Tibial nerve (tissue), 4 donors: ENCODE data around the gene KIF13A. TPM values are rescaled to one million over a fixed set of nuclear protein-coding genes. Genes with fewer than 3 reads are reported as not detected.
"Not testable (repeated sequence)": the region's sequence is repeated elsewhere in the genome, so short reads cannot be mapped to it uniquely, and the experiment has no call there.

Experiments used
- DNase-seq, 2 donors: peaks; one replicate each; pipeline ENCODE4 v3.0.0-alpha.2; 2019; ENCODE audit warnings: low spot score in 2 of 2
- H3K27ac ChIP-seq, 4 donors: fragments of 200-600 bp; sonication (generic) in 3 of 4; one replicate each; pipeline ENCODE4 v1.5.1; 2017 to 2019; ENCODE audit warnings: mild to moderate bottlenecking in 1 of 4
- H3K27me3 ChIP-seq, 2 donors: fragments of 200-600 bp; sonication (generic) in 1 of 2; one replicate each; pipeline versions ENCODE4 v1.5.1 to v1.6.0; 2017 to 2019
- H3K36me3 ChIP-seq, 3 donors: fragments of 200-600 bp; sonication (generic); one replicate each; pipeline ENCODE4 v1.5.1; 2018 to 2019
- H3K4me1 ChIP-seq, 4 donors: fragments of 200-600 bp; sonication (generic) in 3 of 4; one replicate each; pipeline ENCODE4 v1.5.1; 2017 to 2019
- H3K4me3 ChIP-seq, 4 donors: fragments of 200-600 bp; sonication (generic) in 3 of 4; one replicate each; pipeline ENCODE4 v1.5.1; 2017 to 2019; ENCODE audit warnings: mild to moderate bottlenecking in 1 of 4, moderate library complexity in 1 of 4
- H3K9me3 ChIP-seq, 4 donors: fragments of 200-600 bp; sonication (generic) in 3 of 4; one replicate each; pipeline ENCODE4 v1.5.1; 2017 to 2019
- EP300 ChIP-seq, 2 donors: sonication (generic); formaldehyde crosslinking; IDR thresholded peaks; one replicate each; pipeline ENCODE4 v1.6.1; 2017; ENCODE audit warnings: antibody characterized with exemption in 2 of 2, mild to moderate bottlenecking in 1 of 2
- POLR2A ChIP-seq, 2 donors: fragments of 450-650 bp; IDR thresholded peaks; one replicate each; pipeline ENCODE4 v1.6.1; 2017; ENCODE audit warnings: antibody characterized with exemption in 2 of 2, mild to moderate bottlenecking in 2 of 2, moderate library complexity in 2 of 2
- WGBS, 2 donors: methylation state at CpG; one replicate each; pipeline ENCODE4 v1.1.5; 2018; 5-methylcytosine and 5-hydroxymethylcytosine counted together
- total RNA-seq, 4 donors: library from RNA; depleted of rRNA; stranded (reverse); fragments of >200 nt; gene quantifications; one replicate each; pipeline ENCODE4 v1.1.0, GENCODE V29; 2016
- TF ChIP-seq, protein P1 (sequence below), 5 experiments: fragments of 200-600 bp in 3 of 5; fragments of 450-650 bp in 2 of 5; sonication (generic) in 3 of 5; IDR thresholded peaks; one replicate each; pipeline ENCODE4 v1.5.1; 2016 to 2019; ENCODE audit warnings: antibody characterized with exemption in 5 of 5, mild to moderate bottlenecking in 3 of 5, moderate library complexity in 2 of 5

The KIF13A gene
- total RNA-seq, 4 donors from 2014 or later = 31.8 to 71.9 (median 48.0) TPM

DNA sequence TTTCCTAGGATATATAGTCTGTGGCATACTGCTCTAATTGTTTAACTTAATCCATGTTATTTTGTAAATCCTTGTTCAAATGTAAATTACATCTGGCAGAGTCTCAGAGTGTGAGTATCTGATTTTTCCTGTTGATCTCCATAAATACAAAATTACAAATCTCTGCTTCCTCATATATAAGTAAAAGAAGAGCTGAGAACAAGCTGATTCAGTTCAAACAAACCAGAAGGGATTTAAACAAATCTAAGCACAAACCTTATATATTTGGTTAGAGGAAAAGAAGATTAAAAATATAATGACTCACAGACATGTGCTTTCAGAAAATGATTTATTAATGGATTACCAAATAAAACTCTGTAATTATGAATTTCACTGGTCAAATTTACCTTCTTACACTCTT is 37.3 kb downstream of the KIF13A start:
- TF ChIP-seq, protein P1, sequence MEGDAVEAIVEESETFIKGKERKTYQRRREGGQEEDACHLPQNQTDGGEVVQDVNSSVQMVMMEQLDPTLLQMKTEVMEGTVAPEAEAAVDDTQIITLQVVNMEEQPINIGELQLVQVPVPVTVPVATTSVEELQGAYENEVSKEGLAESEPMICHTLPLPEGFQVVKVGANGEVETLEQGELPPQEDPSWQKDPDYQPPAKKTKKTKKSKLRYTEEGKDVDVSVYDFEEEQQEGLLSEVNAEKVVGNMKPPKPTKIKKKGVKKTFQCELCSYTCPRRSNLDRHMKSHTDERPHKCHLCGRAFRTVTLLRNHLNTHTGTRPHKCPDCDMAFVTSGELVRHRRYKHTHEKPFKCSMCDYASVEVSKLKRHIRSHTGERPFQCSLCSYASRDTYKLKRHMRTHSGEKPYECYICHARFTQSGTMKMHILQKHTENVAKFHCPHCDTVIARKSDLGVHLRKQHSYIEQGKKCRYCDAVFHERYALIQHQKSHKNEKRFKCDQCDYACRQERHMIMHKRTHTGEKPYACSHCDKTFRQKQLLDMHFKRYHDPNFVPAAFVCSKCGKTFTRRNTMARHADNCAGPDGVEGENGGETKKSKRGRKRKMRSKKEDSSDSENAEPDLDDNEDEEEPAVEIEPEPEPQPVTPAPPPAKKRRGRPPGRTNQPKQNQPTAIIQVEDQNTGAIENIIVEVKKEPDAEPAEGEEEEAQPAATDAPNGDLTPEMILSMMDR (IDR thresholded peaks at IDR 0.05) = no peak
- TF ChIP-seq POLR2A (IDR thresholded peaks at IDR 0.05) = no peak
- no peak for TF ChIP-seq EP300 (IDR thresholded peaks at IDR 0.05)
- Histone ChIP-seq H3K27me3 (no peaks in the 10 kb centered on the region), H3K4me1 (peaks cover 0 to 26% (median 7%) of the 10 kb centered on the region in 4 donors), H3K36me3 (peaks cover 0 to 8% (median 0%) of the 10 kb centered on the region in 3 donors), H3K9me3 (no peaks in the 10 kb centered on the region), H3K4me3 (no peak overlapping the region), H3K27ac (no peak overlapping the region)
- DNase-seq = no peak

DNA sequence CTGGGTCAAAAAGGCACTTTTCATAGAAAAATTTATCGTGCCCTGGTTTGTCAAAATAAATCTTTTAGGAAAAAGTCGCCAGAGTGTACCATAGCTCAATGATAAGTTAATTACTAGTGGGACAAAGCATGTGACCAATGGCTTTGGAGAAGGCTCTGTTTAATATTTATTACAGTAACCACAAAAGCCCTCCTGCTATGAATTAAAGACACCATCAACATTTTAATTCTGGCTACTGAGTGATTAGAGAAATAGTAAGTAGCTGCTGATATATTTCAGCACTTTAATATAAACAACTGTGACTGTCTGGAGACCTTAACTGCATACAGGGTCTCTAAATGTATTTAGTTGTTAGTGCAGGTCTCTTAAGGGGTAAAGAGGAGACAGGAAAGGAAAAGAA is 38.3 kb downstream of the KIF13A start:
- Histone ChIP-seq H3K27me3 (no peaks in the 10 kb centered on the region), H3K9me3 (no peaks in the 10 kb centered on the region), H3K27ac (no peak overlapping the region), H3K36me3 (peaks cover 0 to 8% (median 0%) of the 10 kb centered on the region in 3 donors), H3K4me1 (peaks cover 0 to 32% (median 12%) of the 10 kb centered on the region in 4 donors), H3K4me3 (no peak overlapping the region)
- TF ChIP-seq POLR2A (IDR thresholded peaks at IDR 0.05) (no peak), EP300 (IDR thresholded peaks at IDR 0.05) (no peak)
- TF ChIP-seq, protein P1 (IDR thresholded peaks at IDR 0.05) = no peak
- WGBS, 2 donors = 85 to 86% methylated on average over 2 of the region's 2 CpGs
- DNase-seq = no peak

DNA sequence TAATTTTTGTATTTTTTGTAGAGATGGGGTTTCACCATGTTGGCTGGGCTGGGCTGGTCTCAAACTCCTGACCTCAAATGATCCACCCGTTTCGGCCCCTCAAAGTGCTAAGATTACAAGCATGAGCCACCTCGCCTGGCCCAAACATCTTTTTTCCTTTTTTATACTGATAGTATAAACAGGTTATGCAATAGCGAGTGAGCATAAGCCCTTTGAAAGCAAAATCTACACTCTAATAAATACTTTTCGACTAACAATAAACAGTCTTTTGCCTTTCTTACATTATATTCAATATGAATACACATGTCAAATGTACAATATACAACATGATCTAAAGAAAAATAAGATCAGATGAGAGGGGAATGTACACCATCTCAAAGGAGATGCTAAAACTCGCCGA is 38.7 kb downstream of the KIF13A start:
- no peak overlapping the region for H3K4me3 ChIP-seq
- H3K36me3 ChIP-seq = peaks cover 0 to 8% (median 0%) of the 10 kb centered on the region in 3 donors
- H3K27ac ChIP-seq = no peak overlapping the region
- TF ChIP-seq EP300 (IDR thresholded peaks at IDR 0.05) (no peak), POLR2A (IDR thresholded peaks at IDR 0.05) (no peak)
- TF ChIP-seq, protein P1 (IDR thresholded peaks at IDR 0.05) = no peak
- no peaks in the 10 kb centered on the region for H3K9me3 ChIP-seq
- H3K4me1 ChIP-seq = peaks cover 0 to 32% (median 14%) of the 10 kb centered on the region in 4 donors
- DNase-seq = no peak
- no peaks in the 10 kb centered on the region for H3K27me3 ChIP-seq
- WGBS, 2 donors = 78 to 86% methylated on average over 7 of the region's 7 CpGs

DNA sequence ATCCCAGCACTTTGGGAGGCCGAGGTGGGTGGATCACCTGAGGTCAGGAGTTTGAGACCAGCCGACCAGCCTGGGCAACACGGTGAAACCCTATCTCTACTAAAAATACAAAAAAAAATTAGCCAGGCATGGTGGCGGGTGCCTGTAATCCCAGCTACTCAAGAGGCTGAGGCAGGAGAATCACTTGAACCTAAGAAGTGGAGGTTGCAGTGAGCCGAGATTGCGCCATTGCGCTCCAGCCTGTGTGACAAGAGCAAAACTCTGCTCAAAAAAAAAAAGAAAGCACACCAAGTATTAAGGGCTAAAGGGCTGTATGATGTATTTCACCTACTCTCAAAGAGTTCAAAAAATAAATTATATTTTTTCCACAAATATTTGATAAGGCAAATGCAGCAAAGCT is 39.9 kb downstream of the KIF13A start:
- H3K27ac ChIP-seq = not testable (repeated sequence)

DNA sequence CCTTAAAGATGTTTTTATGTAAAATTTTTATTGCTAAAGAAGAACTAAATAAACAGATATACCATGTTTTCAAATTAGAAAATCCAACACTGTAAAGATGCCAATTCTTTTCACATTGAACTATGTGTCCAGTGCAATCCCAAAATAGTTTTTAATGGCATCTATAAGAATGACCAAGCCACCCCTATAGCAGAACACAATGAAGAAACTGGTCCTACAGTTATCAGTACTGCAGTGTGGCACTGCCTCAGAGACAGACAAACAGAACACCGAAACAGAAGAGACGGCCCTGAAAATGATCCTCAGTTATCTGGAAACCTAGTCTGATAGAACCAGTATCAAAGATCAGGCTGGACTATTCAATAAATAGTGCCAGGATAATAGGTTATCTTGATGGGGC is 41.9 kb downstream of the KIF13A start:
- no peak for DNase-seq
- Histone ChIP-seq H3K36me3 (no peaks in the 10 kb centered on the region), H3K4me3 (no peak overlapping the region), H3K27me3 (no peaks in the 10 kb centered on the region), H3K9me3 (no peaks in the 10 kb centered on the region), H3K27ac (no peak overlapping the region), H3K4me1 (peaks cover 0 to 32% (median 14%) of the 10 kb centered on the region in 4 donors)
- 76 to 94% methylated on average over 2 of the region's 2 CpGs for WGBS, 2 donors
- TF ChIP-seq, protein P1 (IDR thresholded peaks at IDR 0.05) = no peak
- TF ChIP-seq EP300 (IDR thresholded peaks at IDR 0.05) (no peak), POLR2A (IDR thresholded peaks at IDR 0.05) (no peak)

More for the DNA sequence above, 39.9 kb downstream of the KIF13A start:
- not testable (repeated sequence) for H3K36me3 ChIP-seq, H3K27me3 ChIP-seq, H3K4me3 ChIP-seq, DNase-seq, H3K9me3 ChIP-seq
- H3K4me1 ChIP-seq = peaks cover 0 to 32% (median 14%) of the 10 kb centered on the region in 4 donors
- 91 to 96% methylated on average over 7 of the region's 7 CpGs for WGBS, 2 donors

DNA sequence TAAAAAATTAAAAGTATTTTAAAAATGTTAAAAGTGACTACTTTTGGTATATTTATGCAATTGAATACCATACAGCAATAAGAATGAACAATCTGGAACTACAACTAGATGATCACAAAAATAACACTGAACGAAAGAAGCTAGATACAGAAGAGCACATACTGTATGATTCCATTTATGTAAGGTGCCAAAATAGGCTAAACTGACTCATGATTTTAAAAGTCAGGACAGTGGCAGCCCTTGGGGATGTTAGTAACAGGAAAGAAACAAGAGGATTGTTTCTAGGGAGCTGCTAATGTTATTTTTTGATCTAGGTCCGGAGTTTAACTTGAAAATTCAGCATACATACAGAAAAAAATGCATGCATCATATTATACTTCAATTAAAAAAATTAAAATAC is 42.3 kb downstream of the KIF13A start:
- H3K27ac ChIP-seq = no peak overlapping the region
- DNase-seq = no peak
- peaks cover 0 to 32% (median 14%) of the 10 kb centered on the region in 4 donors for H3K4me1 ChIP-seq
- H3K27me3 ChIP-seq = no peaks in the 10 kb centered on the region
- H3K36me3 ChIP-seq = no peaks in the 10 kb centered on the region
- no peaks in the 10 kb centered on the region for H3K9me3 ChIP-seq
- WGBS, 2 donors = 34 to 39% methylated on average over 2 of the region's 2 CpGs
- H3K4me3 ChIP-seq = no peak overlapping the region
- TF ChIP-seq EP300 (IDR thresholded peaks at IDR 0.05) (no peak), POLR2A (IDR thresholded peaks at IDR 0.05) (no peak)
- TF ChIP-seq, protein P1 (IDR thresholded peaks at IDR 0.05) = no peak
